OCI-LY7 (cell line): ENCODE measurements around the gene SELENOI. TPM values are rescaled to one million over a fixed set of nuclear protein-coding genes. Genes with fewer than 3 reads are reported as not detected.

Experiments used
- BruUV-seq: library from RNA; stranded (reverse); fragments of 400-500 nt; replicated peaks from 2 replicates; lab custom pipeline; 2021; lab: Mats Ljungman, UMichigan
- CTCF ChIA-PET: fragments of 300-600 bp; sonication (Branson Sonifier 250); formaldehyde crosslinking; loops from one replicate; lab custom pipeline; 2022; ENCODE audit warnings: antibody characterized with exemption; ENCODE audit not compliant: unreplicated experiment; lab: Charles Lee
- POLR2A ChIA-PET: fragments of 300-600 bp; sonication (Branson Sonifier 250); formaldehyde crosslinking; loops from one replicate; lab custom pipeline; 2022; ENCODE audit warnings: antibody characterized with exemption; lab: Charles Lee
- DNase-seq: peaks from one replicate; pipeline ENCODE4 v3.0.0-alpha.2; 2015; ENCODE audit warnings: low spot score
- H2AFZ ChIP-seq: fragments of 200-600 bp; sonication (generic), shearing (Covaris generic); 2 replicates; pipeline ENCODE4 v1.6.1; 2014; ENCODE audit warnings: mild to moderate bottlenecking, antibody characterized with exemption, low read length, moderate library complexity
- H3K27ac ChIP-seq: fragments of 200-600 bp; sonication (generic); 2 replicates; pipeline ENCODE4 v1.5.1; 2014; ENCODE audit warnings: mixed run types, low read depth, mild to moderate bottlenecking, moderate library complexity, low read length, inconsistent platforms; ENCODE audit not compliant: poor library complexity, severe bottlenecking
- H3K36me3 ChIP-seq: fragments of 200-600 bp; sonication (generic); 2 replicates; pipeline ENCODE4 v1.6.1; 2014; ENCODE audit warnings: mild to moderate bottlenecking, antibody characterized with exemption, low read length, moderate library complexity, mixed read lengths; ENCODE audit not compliant: insufficient read depth
- H3K4me1 ChIP-seq: fragments of 200-600 bp; sonication (generic); 2 replicates; pipeline ENCODE4 v1.5.1; 2014; ENCODE audit warnings: mild to moderate bottlenecking, low read length; ENCODE audit not compliant: insufficient read depth, poor library complexity, severe bottlenecking
- H3K4me2 ChIP-seq: fragments of 200-600 bp; sonication (generic); 2 replicates; pipeline ENCODE4 v1.6.1; 2014; ENCODE audit warnings: mild to moderate bottlenecking, low read length
- H3K4me3 ChIP-seq: fragments of 200-600 bp; sonication (generic); 2 replicates; pipeline ENCODE4 v1.5.1; 2014; ENCODE audit warnings: mild to moderate bottlenecking, low read depth, low read length; ENCODE audit not compliant: poor library complexity, severe bottlenecking
- H3K79me2 ChIP-seq: fragments of 200-600 bp; sonication (generic); 2 replicates; pipeline ENCODE4 v1.6.1; 2016; ENCODE audit warnings: low read depth, mild to moderate bottlenecking, low read length, moderate library complexity, mixed read lengths; ENCODE audit not compliant: insufficient read depth
- H3K9me2 ChIP-seq: fragments of 200-600 bp; sonication (generic); 2 replicates; pipeline ENCODE4 v1.6.1; 2016; ENCODE audit warnings: mild to moderate bottlenecking, low read length, mixed read lengths; ENCODE audit not compliant: insufficient read depth
- H3K9me3 ChIP-seq: fragments of 200-600 bp; sonication (generic); 2 replicates; pipeline ENCODE4 v1.6.1; 2014; ENCODE audit warnings: mild to moderate bottlenecking, mixed run types, low read length, mixed read lengths
- H4K20me1 ChIP-seq: fragments of 200-600 bp; sonication (generic); 2 replicates; pipeline ENCODE4 v1.6.1; 2014; ENCODE audit warnings: mild to moderate bottlenecking, antibody characterized with exemption, low read length, moderate library complexity, mixed read lengths; ENCODE audit not compliant: insufficient read depth
- CTCF ChIP-seq: fragments of 200-600 bp; sonication (generic); conservative IDR thresholded peaks from 2 replicates; pipeline ENCODE4 v1.5.1; 2014; ENCODE audit warnings: mild to moderate bottlenecking, antibody characterized with exemption, low read length, moderate library complexity, mixed read lengths
- EZH2phosphoT487 ChIP-seq: fragments of 200-600 bp; sonication (generic); IDR thresholded peaks from 2 replicates; pipeline ENCODE4 v1.6.1; 2018; ENCODE audit warnings: low read depth, borderline replicate concordance, mild to moderate bottlenecking, mixed run types, antibody characterized with exemption, low read length, moderate library complexity, mixed read lengths
- intact Hi-C: fragments of 100-400 bp; cut with micrococcal nuclease; formaldehyde crosslinking; loops from one replicate; pipeline ENCODE4 v1.10.0; 2022; ENCODE audit not compliant: unreplicated experiment
- total RNA-seq, 2 experiments: library from RNA; depleted of rRNA in 1 of 2; stranded (reverse); fragments of >200 nt in 1 of 2; shearing (Covaris generic) in 1 of 2; gene quantifications; 2 replicates each; pipeline ENCODE4 v1.2.3, GENCODE V29; 2014 to 2022

SELENOI gene
- total RNA-seq, 2 experiments from 2014 or later, result 29.0 to 53.1 TPM

- H2AFZ ChIP-seq, result no peak overlapping the region
- no peak overlapping the region for H3K27ac ChIP-seq
- no peaks in the 10 kb centered on the region for H3K36me3 ChIP-seq
- no peak overlapping the region for H3K4me3 ChIP-seq
- BruUV-seq, result no TSS peak
- H3K9me2 ChIP-seq, result no peaks in the 10 kb centered on the region
- H3K79me2 ChIP-seq, result no peaks in the 10 kb centered on the region
- H3K4me2 ChIP-seq, result no peak overlapping the region
- ChIA-PET CTCF (no interaction called here), POLR2A (no interaction called here)
- H4K20me1 ChIP-seq, result no peaks in the 10 kb centered on the region
- no peak for TF ChIP-seq CTCF
- TF ChIP-seq EZH2phosphoT487, result no peak
- H3K9me3 ChIP-seq, result no peaks in the 10 kb centered on the region
- H3K4me1 ChIP-seq, result no peaks in the 10 kb centered on the region
- intact Hi-C loops, result no loop called here
- DNase-seq, result no peak
These were observed 32.5 kb upstream of the SELENOI start for GRCh38 chr2:26313446-26313845.

GRCh38 chr2:26314243-26314642, 31.7 kb upstream of the SELENOI start:
- Histone ChIP-seq H3K9me3 (no peaks in the 10 kb centered on the region), H4K20me1 (no peaks in the 10 kb centered on the region), H3K79me2 (no peaks in the 10 kb centered on the region), H3K27ac (no peak overlapping the region), H3K4me3 (no peak overlapping the region), H3K4me2 (no peak overlapping the region), H3K9me2 (no peaks in the 10 kb centered on the region), H3K4me1 (no peaks in the 10 kb centered on the region), H2AFZ (no peak overlapping the region), H3K36me3 (no peaks in the 10 kb centered on the region)
- intact Hi-C loops, result no loop called here
- no TSS peak for BruUV-seq
- DNase-seq, result no peak
- ChIA-PET CTCF (no interaction called here), POLR2A (no interaction called here)
- no peak for TF ChIP-seq EZH2phosphoT487
- TF ChIP-seq CTCF, result no peak

GRCh38 chr2:26316041-26316440, 29.9 kb upstream of the SELENOI start:
- no peaks in the 10 kb centered on the region for H3K79me2 ChIP-seq
- intact Hi-C loops, result no loop called here
- H3K4me1 ChIP-seq, result no peaks in the 10 kb centered on the region
- no peak overlapping the region for H3K27ac ChIP-seq
- POLR2A ChIA-PET, result no interaction called here
- H2AFZ ChIP-seq, result no peak overlapping the region
- no peak overlapping the region for H3K4me2 ChIP-seq
- DNase-seq, result peak; percentile 30
- H3K9me3 ChIP-seq, result no peaks in the 10 kb centered on the region
- CTCF ChIA-PET, result no interaction called here
- BruUV-seq, result no TSS peak
- H3K36me3 ChIP-seq, result no peaks in the 10 kb centered on the region
- no peaks in the 10 kb centered on the region for H3K9me2 ChIP-seq
- H3K4me3 ChIP-seq, result no peak overlapping the region
- no peak for TF ChIP-seq EZH2phosphoT487
- TF ChIP-seq CTCF, result peak; percentile 60
- no peaks in the 10 kb centered on the region for H4K20me1 ChIP-seq
